A549 (cell line): Measurements from ENCODE around the gene DDIT4L. TPM values are rescaled to one million over a fixed set of nuclear protein-coding genes. Genes with fewer than 3 reads are reported as not detected.

Experiments
- ATAC-seq, 2 experiments: fragments of 200-7000 bp in 1 of 2; fragments of >200 bp in 1 of 2; cut with Nextera tagmentation in 1 of 2; cut with Tn5 transposase in 1 of 2; 3 replicates each; pipeline versions ENCODE4 v1.8.0 to v1.9.1; 2018 to 2020; ENCODE audit warnings: mild to moderate bottlenecking in 1 of 2, moderate library complexity in 1 of 2
- CTCF ChIA-PET: fragments of 300-600 bp; sonication (Branson Sonifier 250); formaldehyde crosslinking; extraction: SDS; loops from one replicate; lab custom pipeline; 2021; ENCODE audit warnings: antibody characterized with exemption, inconsistent platforms; lab: Yijun Ruan, JAX
- POLR2A ChIA-PET: fragments of 350-600 bp; formaldehyde crosslinking; extraction: SDS; loops from one replicate; lab custom pipeline; 2021; ENCODE audit warnings: antibody characterized with exemption, inconsistent platforms; lab: Yijun Ruan, JAX
- DNase-seq, 2 experiments: peaks; one replicate each; pipeline versions ENCODE4 v3.0.0 to v3.0.0-alpha.2; 2011 to 2016; ENCODE audit warnings: low read depth in 1 of 2, low spot score in 1 of 2
- FAIRE-seq: peaks from 2 replicates; lab custom pipeline; 2011; peaks lifted over from hg19 to GRCh38; lab: Jason Lieb, UNC
- H3K27ac ChIP-seq, 2 experiments: fragments of >200 bp; sonication (Bioruptor Twin); formaldehyde crosslinking; 3 replicates each; pipeline ENCODE4 v1.5.1; 2016 to 2017
- H3K4me1 ChIP-seq: fragments of >200 bp; sonication (Bioruptor Twin); formaldehyde crosslinking; 3 replicates; pipeline ENCODE4 v1.6.1; 2016
- H3K4me2 ChIP-seq: fragments of >200 bp; sonication (Bioruptor Twin); formaldehyde crosslinking; 3 replicates; pipeline ENCODE4 v1.6.1; 2016
- H3K4me3 ChIP-seq: fragments of >200 bp; sonication (Bioruptor Twin); formaldehyde crosslinking; 3 replicates; pipeline ENCODE4 v1.5.1; 2016
- H3K9me3 ChIP-seq: fragments of >200 bp; sonication (Bioruptor Twin); formaldehyde crosslinking; 3 replicates; pipeline ENCODE4 v1.6.1; 2016
- BHLHE40 ChIP-seq: IDR thresholded peaks from 2 replicates; pipeline ENCODE4 v1.6.1; 2012; ENCODE audit warnings: low read depth, low read length, inconsistent platforms
- CBX8 ChIP-seq: fragments of 200-600 bp; sonication (generic); IDR thresholded peaks from 2 replicates; pipeline ENCODE4 v1.6.1; 2016
- CEBPB ChIP-seq, 2 experiments: fragments of >200 bp in 1 of 2; sonication (Bioruptor Twin) in 1 of 2; formaldehyde crosslinking in 1 of 2; IDR thresholded peaks; 2 replicates each; pipeline ENCODE4 v1.6.1; 2012 to 2016
- CHD4 ChIP-seq: fragments of 200-600 bp; sonication (generic); IDR thresholded peaks from 2 replicates; pipeline ENCODE4 v1.6.1; 2016; ENCODE audit warnings: antibody characterized with exemption, mild to moderate bottlenecking, borderline replicate concordance
- EHF ChIP-seq: fragments of 250-450 bp; sonication (Bioruptor Pico); IDR thresholded peaks from 2 replicates; pipeline ENCODE4 v1.5.0; 2020; ENCODE audit warnings: mild to moderate bottlenecking
- ESRRA ChIP-seq: fragments of 150-350 bp; IDR thresholded peaks from 2 replicates; pipeline ENCODE4 v1.6.1; 2014; ENCODE audit warnings: mild to moderate bottlenecking, low read length, borderline replicate concordance
- HDAC2 ChIP-seq: fragments of 200-600 bp; sonication (generic); IDR thresholded peaks from 2 replicates; pipeline ENCODE4 v1.6.1; 2016
- HEYL ChIP-seq: fragments of 250-450 bp; sonication (Bioruptor Pico); IDR thresholded peaks from 2 replicates; pipeline ENCODE4 v1.8.0; 2021; ENCODE audit warnings: mild to moderate bottlenecking, moderate library complexity
- HOXA7 ChIP-seq: fragments of 250-450 bp; sonication (Bioruptor Pico); IDR thresholded peaks from 2 replicates; pipeline ENCODE4 v1.5.0; 2020; ENCODE audit warnings: mild to moderate bottlenecking, moderate library complexity
- HOXB13 ChIP-seq: fragments of 250-450 bp; sonication (Bioruptor Pico); IDR thresholded peaks from 2 replicates; pipeline ENCODE4 v1.5.0; 2020; ENCODE audit warnings: low read depth, mild to moderate bottlenecking, moderate library complexity
- JUNB ChIP-seq: fragments of >200 bp; sonication (Bioruptor Twin); formaldehyde crosslinking; IDR thresholded peaks from 2 replicates; pipeline ENCODE4 v1.6.1; 2016
- KDM1A ChIP-seq: fragments of 200-600 bp; sonication (generic); IDR thresholded peaks from 2 replicates; pipeline ENCODE4 v1.6.1; 2016; ENCODE audit warnings: low read depth, mild to moderate bottlenecking
- MAZ ChIP-seq: fragments of 150-350 bp; IDR thresholded peaks from 2 replicates; pipeline ENCODE4 v1.6.1; 2014; ENCODE audit warnings: antibody characterized with exemption, low read depth, low read length, borderline replicate concordance
- MYC ChIP-seq: IDR thresholded peaks from 2 replicates; pipeline ENCODE4 v1.6.1; 2012; ENCODE audit warnings: mild to moderate bottlenecking, inconsistent platforms, low read length, improper control_type of control experiment, borderline replicate concordance
- NPAS2 ChIP-seq: fragments of 250-450 bp; sonication (Bioruptor Pico); IDR thresholded peaks from 2 replicates; pipeline ENCODE4 v1.8.0; 2022; ENCODE audit warnings: mild to moderate bottlenecking, moderate library complexity, borderline replicate concordance
- NR3C1 ChIP-seq: fragments of >200 bp; sonication (Bioruptor Twin); formaldehyde crosslinking; IDR thresholded peaks from 3 replicates; pipeline ENCODE4 v1.6.1; 2017
- POLR2A ChIP-seq: IDR thresholded peaks from 2 replicates; pipeline ENCODE4 v1.6.1; 2012; ENCODE audit warnings: mild to moderate bottlenecking, low read length
- POLR2AphosphoS2 ChIP-seq: conservative IDR thresholded peaks from 2 replicates; pipeline ENCODE4 v1.6.1; 2012; ENCODE audit warnings: low read length, improper control_type of control experiment, inconsistent platforms
- RARB ChIP-seq: fragments of 250-450 bp; sonication (Bioruptor Pico); IDR thresholded peaks from 2 replicates; pipeline ENCODE4 v1.8.0; 2021; ENCODE audit warnings: mild to moderate bottlenecking, moderate library complexity
- RCOR1 ChIP-seq: fragments of 150-350 bp; IDR thresholded peaks from 2 replicates; pipeline ENCODE4 v1.6.1; 2014; ENCODE audit warnings: antibody characterized with exemption, low read length, low read depth
- SMC3 ChIP-seq: fragments of >200 bp; sonication (Bioruptor Twin); formaldehyde crosslinking; IDR thresholded peaks from 3 replicates; pipeline ENCODE4 v1.6.1; 2018; ENCODE audit warnings: inconsistent platforms
- TFCP2L1 ChIP-seq: fragments of 250-450 bp; sonication (Bioruptor Pico); IDR thresholded peaks from 2 replicates; pipeline ENCODE4 v1.5.0; 2021; ENCODE audit warnings: mild to moderate bottlenecking
- WGBS: methylation state at CpG from one replicate; pipeline ENCODE4 v1.1.6; 2017; ENCODE audit errors: missing lambda C conversion rate; 5-methylcytosine and 5-hydroxymethylcytosine counted together
- polyA plus RNA-seq, 4 experiments: library from polyadenylated mRNA; depleted of rRNA in 3 of 4; stranded (reverse); fragments of >200 nt; fragmentation: RNase III in 1 of 4; extraction: RNeasy Plus Mini Kit Qiagen cat#74134 plus additional on column Dnase treatment in 1 of 4; gene quantifications; 2 replicates in 3 of 4; 3 replicates in 1 of 4; pipeline ENCODE4 v1.2.3, GENCODE V29; 2011 to 2017
- TF ChIP-seq, protein P1 (sequence below): IDR thresholded peaks from 2 replicates; pipeline ENCODE4 v1.6.1; 2012
- TF ChIP-seq, protein P2 (sequence below): fragments of 250-450 bp; sonication (Bioruptor Pico); IDR thresholded peaks from 2 replicates; pipeline ENCODE4 v1.5.0; 2020; ENCODE audit warnings: low read depth, mild to moderate bottlenecking, moderate library complexity
- TF ChIP-seq, protein P3 (sequence below): IDR thresholded peaks from 2 replicates; pipeline ENCODE4 v1.6.1; 2012
- TF ChIP-seq, protein P4 (sequence below): fragments of 450-650 bp; IDR thresholded peaks from 2 replicates; pipeline ENCODE4 v1.6.1; 2014; ENCODE audit warnings: antibody characterized with exemption

DDIT4L gene
- polyA plus RNA-seq, 2 of the 4 experiments (the other 2 are of a cell fraction) = 0.75 to 4.0 TPM

DNA sequence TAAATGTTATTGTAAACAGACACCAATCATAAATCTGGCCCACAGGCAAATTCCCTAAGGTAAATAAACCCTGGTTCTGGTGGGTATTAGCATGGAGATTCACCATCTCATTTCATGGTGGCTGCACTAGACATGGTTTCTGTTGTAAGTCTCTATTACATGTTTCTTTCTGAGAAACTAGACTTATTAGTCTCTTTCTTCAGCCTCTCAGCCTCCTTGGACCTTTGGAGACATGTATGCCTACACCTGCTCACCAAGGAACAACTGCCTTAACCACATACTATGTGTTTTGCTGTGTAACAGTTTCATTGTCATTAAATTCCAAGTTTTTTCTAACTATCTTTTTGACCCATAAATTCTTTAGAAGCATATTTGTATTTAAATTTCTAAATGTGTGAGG lies 13.1 kb downstream of the DDIT4L start:
- ChIA-PET CTCF (no interaction called here), POLR2A (no interaction called here)
- Histone ChIP-seq H3K27ac (no peak overlapping the region), H3K9me3 (no peaks in the 10 kb centered on the region), H3K4me3 (no peak overlapping the region), H3K4me1 (no peaks in the 10 kb centered on the region), H3K4me2 (no peak overlapping the region)
- DNase-seq (no peak), ATAC-seq (no peak), FAIRE-seq (no peak)
- no peak for TF ChIP-seq TFCP2L1 (CRISPR knock-in tag)
- TF ChIP-seq SMC3 = no peak
- TF ChIP-seq NPAS2 (CRISPR knock-in tag) = no peak
- TF ChIP-seq KDM1A = no peak
- TF ChIP-seq, protein P1, sequence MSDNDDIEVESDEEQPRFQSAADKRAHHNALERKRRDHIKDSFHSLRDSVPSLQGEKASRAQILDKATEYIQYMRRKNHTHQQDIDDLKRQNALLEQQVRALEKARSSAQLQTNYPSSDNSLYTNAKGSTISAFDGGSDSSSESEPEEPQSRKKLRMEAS = no peak
- no peak for TF ChIP-seq EHF (CRISPR knock-in tag)
- TF ChIP-seq NR3C1 = no peak
- TF ChIP-seq HOXB13 (CRISPR knock-in tag) = no peak
- TF ChIP-seq RARB (CRISPR knock-in tag) = no peak
- no peak for TF ChIP-seq HDAC2
- no peak for TF ChIP-seq JUNB
- no peak for TF ChIP-seq HOXA7

DNA sequence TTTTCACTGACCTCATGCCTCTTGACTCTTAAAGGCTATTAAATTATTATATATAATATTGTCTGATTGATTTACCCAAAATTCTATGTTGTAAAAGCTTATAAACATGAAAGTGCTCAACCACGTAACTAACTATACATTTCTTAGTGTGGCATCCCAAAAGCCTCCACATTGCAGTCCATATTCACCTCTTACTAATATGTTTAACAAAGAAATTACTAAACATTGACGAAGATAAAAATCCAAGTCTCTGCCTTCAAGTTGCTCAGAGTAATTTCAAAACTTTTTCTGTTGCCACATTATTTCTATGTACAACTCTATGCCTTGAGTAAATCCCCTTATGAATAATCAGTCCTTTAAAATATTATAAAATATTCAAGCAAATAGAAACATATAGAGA lies 14.4 kb downstream of the DDIT4L start:
- Histone ChIP-seq H3K4me2 (no peak overlapping the region), H3K4me1 (no peaks in the 10 kb centered on the region), H3K27ac (no peak overlapping the region), H3K4me3 (no peak overlapping the region), H3K9me3 (no peaks in the 10 kb centered on the region)
- POLR2A ChIA-PET = no interaction called here
- FAIRE-seq (no peak), ATAC-seq (no peak), DNase-seq (no peak)
- WGBS = 58% methylated on average over 2 of the region's 2 CpGs
- CTCF ChIA-PET = no interaction called here
- TF ChIP-seq, protein P2, sequence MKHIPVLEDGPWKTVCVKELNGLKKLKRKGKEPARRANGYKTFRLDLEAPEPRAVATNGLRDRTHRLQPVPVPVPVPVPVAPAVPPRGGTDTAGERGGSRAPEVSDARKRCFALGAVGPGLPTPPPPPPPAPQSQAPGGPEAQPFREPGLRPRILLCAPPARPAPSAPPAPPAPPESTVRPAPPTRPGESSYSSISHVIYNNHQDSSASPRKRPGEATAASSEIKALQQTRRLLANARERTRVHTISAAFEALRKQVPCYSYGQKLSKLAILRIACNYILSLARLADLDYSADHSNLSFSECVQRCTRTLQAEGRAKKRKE = no peak
- no peak for TF ChIP-seq MAZ
- TF ChIP-seq RCOR1 = no peak
- TF ChIP-seq, protein P3, sequence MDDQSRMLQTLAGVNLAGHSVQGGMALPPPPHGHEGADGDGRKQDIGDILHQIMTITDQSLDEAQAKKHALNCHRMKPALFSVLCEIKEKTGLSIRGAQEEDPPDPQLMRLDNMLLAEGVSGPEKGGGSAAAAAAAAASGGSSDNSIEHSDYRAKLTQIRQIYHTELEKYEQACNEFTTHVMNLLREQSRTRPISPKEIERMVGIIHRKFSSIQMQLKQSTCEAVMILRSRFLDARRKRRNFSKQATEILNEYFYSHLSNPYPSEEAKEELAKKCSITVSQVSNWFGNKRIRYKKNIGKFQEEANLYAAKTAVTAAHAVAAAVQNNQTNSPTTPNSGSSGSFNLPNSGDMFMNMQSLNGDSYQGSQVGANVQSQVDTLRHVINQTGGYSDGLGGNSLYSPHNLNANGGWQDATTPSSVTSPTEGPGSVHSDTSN = no peak
- no peak for TF ChIP-seq BHLHE40
- no peak for TF ChIP-seq ESRRA
- TF ChIP-seq EHF (CRISPR knock-in tag) = no peak
- TF ChIP-seq CBX8 = no peak
- TF ChIP-seq HOXB13 (CRISPR knock-in tag) = no peak
- TF ChIP-seq CHD4 = no peak
- TF ChIP-seq, protein P4, sequence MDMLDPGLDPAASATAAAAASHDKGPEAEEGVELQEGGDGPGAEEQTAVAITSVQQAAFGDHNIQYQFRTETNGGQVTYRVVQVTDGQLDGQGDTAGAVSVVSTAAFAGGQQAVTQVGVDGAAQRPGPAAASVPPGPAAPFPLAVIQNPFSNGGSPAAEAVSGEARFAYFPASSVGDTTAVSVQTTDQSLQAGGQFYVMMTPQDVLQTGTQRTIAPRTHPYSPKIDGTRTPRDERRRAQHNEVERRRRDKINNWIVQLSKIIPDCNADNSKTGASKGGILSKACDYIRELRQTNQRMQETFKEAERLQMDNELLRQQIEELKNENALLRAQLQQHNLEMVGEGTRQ = no peak
- TF ChIP-seq HEYL (CRISPR knock-in tag) = no peak
- TF ChIP-seq POLR2AphosphoS2 = no peak
- TF ChIP-seq NPAS2 (CRISPR knock-in tag) = no peak
- no peak for TF ChIP-seq CEBPB (IDR thresholded peaks at IDR 0.05)
- no peak for TF ChIP-seq TFCP2L1 (CRISPR knock-in tag)
- no peak for TF ChIP-seq POLR2A
- no peak for TF ChIP-seq MYC
